NCI-H1105 (cell line): Measurements from ENCODE around the gene MRC2.
"Not testable (repeated sequence)": the region's sequence is repeated elsewhere in the genome, so short reads cannot be mapped to it uniquely, and the experiment has no call there.

ENCODE experiments used
- DNase-seq: peaks from one replicate; lab custom pipeline; 2025; lab: John Stamatoyannopoulos, UW

The MRC2 gene

GRCh38 chr17:62679866-62680377, 52.5 kb downstream of the MRC2 start:
- no peak for DNase-seq

GRCh38 chr17:62680541-62681052, 53.1 kb downstream of the MRC2 start:
- no peak for DNase-seq

- no peak for DNase-seq
These were observed 53.8 kb downstream of the MRC2 start for GRCh38 chr17:62681061-62681938.

DNA sequence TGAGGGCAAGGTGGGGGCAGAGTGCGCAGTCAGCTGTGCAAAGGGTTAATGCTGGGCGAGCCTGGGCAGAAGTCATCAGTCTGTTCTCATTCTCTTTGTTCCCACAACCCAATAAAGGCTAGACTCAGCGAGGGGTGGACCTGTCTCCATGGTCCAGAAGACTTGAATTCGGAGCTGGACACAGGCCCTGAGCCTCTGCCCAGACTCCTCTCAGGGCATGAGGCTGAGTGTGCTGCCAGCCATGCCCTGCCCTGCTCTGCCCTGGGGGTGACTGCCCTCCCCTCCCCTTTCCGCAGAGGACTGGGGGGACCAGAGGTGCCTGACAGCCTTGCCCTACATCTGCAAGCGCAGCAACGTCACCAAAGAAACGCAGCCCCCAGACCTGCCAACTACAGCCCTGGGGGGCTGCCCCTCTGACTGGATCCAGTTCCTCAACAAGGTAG, 54.5 kb downstream of the MRC2 start:
- DNase-seq: no peak

DNA sequence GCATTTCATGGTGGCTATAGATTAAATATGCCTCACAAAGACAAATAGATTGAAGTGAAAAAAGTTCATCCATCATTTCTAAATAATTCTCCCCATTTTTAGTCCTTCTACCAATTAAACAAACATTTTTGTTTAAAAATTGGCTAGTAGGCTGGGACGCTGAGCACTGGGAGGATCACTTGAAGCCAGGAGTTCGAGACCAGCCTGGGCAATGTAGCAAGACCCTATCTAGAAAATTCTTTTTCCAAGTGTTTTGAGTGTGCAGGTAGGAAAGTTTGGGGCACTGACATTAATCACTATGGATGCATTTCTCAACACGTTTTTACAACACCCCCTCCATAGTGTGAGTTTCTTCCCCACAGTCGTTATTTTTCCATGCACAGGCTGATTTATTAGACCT, 56.7 kb downstream of the MRC2 start:
- DNase-seq: no peak

- no peak for DNase-seq
These were observed 60.5 kb downstream of the MRC2 start for GRCh38 chr17:62687997-62688396.

- DNase-seq: no peak
These were observed 61.1 kb downstream of the MRC2 start for GRCh38 chr17:62688398-62689160.

- no peak for DNase-seq
These were observed 62.1 kb downstream of the MRC2 start for GRCh38 chr17:62689441-62690167.

- DNase-seq: no peak
These were observed 62.9 kb downstream of the MRC2 start for GRCh38 chr17:62690168-62690897.

DNA sequence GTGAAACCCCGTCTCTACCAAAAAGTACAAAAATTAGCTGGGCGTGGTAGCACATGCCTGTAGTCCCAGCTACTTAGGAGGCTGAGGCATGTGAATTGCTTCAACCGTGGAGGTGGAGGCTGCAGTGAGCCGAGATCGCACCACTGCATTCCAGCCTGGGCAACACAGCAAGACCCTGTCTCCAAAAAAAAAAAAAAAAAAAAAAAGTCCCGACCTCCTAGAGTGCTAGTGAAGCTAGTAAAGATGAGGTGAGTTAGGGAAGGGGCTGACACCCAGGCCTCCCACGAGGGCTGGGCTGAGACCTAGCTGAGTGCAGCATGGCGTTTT, 64.1 kb downstream of the MRC2 start:
- not testable (repeated sequence) for DNase-seq

DNA sequence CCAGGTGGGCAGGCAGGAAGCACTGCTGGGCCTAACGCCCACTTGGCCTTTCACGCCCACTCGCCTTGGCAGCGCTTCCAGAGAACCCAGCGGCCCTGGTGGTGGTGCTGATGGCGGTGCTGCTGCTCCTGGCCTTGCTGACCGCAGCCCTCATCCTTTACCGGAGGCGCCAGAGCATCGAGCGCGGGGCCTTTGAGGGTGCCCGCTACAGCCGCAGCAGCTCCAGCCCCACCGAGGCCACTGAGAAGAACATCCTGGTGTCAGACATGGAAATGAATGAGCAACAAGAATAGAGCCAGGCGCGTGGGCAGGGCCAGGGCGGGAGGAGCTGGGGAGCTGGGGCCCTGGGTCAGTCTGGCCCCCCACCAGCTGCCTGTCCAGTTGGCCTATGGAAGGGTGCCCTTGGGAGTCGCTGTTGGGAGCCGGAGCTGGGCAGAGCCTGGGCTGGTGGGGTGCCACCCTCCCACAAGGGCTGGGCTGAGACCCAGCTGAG, 64.7 kb downstream of the MRC2 start:
- DNase-seq: no peak

GRCh38 chr17:62692721-62693431, 65.4 kb downstream of the MRC2 start:
- no peak for DNase-seq

DNA sequence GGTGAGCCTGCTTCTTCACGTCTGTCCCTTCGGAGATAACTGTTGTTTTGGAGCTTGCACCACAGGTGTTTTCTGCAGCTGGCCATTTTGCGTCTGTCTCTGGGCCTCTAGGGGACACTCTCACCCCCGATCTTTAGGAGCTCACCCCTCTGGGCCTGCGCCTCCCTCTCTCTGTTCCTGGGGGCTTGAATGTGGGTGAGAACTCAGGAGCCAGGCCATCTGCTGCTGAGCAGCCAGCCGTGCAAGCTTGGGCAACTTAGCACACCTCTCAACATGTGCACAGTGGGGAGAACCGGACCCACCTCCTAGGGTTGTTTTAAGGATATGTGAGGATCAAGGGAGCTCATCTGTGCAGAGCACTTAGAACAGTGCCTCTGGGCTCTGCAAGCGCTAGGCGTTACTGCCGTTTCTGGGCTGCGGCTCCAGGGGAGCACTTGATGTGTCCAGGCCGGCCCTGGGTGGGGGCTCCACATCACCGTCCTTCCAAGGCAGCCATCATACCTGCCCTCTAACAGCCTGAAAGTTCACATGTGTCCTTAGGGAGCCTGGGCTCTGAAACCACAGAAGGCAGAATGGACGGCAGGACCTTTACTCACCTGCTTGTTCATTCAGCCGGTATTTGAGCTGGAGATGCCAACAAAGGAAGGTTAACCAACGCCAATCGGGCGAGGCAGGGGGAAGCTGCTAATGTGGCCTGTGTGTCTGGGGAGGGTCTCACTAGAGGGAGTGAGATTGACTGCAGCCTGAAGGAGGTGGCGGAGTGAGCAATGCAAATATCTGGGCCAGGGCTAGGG, 66.3 kb downstream of the MRC2 start:
- no peak for DNase-seq

DNA sequence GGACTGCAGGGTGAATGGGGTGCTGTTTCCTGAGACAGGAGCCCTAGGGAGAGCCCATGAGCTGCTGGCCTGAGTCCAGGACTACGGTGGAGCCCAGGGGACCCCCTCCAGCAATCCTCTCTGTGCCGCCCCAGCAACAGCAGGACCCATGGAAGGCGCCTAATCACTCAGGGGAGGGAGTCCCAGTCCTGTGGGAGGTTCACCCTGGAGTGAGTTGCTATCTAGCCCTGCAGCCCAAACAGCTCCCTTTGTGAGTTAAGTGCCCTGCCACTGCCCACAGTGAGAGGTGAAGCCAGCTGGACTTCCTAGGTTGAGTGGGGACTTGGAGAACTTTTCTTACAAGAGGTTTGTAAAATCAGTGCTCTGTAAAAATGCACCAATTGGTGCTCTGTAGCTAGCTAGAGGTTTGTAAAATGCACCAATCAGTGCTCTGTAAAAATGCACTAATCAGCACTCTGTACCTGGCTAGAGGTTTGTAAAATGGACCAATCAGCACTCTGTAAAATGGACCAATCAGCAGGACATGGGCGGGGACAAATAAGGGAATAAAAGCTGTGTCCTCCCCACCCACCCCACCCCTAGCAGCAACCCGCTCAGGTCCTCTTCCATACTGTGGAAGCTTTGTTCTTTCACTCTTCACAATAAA, 67.7 kb downstream of the MRC2 start:
- not testable (repeated sequence) for DNase-seq

- no peak for DNase-seq
These were observed 68.8 kb downstream of the MRC2 start for GRCh38 chr17:62696256-62696655.

DNA sequence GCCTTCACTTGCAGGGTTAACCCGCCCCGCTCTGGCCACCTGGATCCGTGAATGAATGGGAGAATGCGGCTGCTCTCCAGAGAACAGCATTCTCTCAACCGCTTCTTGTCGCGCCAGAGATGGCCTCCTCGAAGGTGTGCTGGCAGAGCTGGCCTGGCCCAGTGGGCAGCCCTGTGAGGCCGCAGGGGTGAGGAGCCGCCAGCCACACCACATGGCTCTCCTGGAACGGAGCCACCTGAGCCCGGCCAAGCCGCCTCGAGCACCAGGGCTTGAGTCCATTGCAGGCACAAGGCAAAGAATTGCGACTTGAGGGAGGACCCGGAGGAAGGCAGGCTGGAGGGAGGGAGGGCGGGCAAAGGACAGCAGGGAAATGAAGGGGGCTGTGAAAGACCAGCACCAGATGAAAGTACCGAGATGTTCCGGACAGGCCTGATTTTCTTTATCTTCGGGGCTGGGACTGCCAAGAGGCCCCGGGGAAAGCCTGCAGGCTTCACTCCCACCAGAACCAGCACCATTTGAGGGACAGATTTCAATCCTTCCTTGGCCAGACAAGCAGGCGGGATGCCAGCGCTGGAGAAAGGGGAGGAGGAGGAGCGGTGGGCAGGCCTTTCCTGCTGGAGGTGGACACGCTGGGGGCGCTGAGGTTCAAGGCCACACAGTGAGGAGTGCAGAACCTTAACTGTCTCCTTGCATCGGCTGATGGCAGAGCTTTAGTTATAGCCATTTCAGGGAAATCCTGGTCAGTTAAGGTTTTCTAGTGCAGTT, 69.4 kb downstream of the MRC2 start:
- no peak for DNase-seq

DNA sequence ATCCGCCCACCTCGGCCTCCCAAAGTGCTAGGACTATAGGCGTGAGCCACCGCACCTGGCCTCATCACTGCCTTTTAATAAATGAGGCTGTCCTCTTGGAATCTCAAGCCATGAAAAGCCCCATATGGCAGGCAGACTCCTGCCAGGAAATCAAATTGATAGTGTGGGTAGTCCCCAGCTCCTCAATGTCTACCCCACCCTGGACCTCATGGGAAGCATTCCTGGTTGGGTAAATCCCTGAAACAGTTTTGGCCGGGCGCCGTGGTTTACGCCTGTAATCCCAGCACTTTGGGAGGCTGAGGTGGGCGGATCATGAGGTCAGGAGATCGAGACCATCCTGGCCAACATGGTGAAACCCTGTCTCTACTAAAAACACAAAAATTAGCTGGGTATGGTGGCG, 71.0 kb downstream of the MRC2 start:
- not testable (repeated sequence) for DNase-seq

DNA sequence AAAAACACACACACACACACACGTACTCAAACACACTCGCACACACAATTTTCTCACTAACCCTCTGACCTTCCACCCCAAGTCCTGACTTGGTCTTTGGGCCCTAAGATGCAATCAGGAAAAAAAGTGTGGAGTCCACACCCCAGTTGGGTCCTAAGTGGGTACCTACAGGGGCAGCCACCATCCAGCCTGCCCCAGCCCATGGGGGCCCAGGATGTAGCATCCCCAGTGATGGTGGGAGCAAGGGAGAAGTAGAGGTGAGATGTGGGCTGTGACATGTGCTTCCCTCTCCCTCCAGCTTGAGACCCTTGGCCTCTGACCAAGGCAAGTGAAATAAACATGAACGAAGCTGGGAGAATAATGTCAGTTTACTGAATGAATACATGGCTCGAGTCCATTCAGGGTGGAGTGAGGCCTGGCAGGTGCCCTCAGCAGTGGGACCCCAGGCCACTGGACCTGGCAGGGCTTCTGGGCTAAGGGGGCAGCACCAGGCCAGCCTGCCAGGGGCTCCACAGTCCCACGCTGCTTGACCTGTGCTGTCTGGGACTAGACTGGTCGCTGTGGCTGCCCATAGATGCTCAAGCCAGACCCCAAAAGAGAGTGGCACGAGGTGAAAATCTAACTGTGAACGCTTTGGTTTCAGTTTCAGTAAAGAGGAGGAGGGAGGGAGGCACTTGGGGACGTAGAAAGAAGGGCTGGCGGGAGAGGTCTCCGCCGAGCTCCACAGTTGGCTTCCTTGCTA, 73.7 kb downstream of the MRC2 start:
- DNase-seq: no peak
